Medulla oblongata (tissue), 1 donor: ENCODE data around the gene SLC1A3.
A peak's percentile ranks its signal among the peaks of the same experiment; 100 is the strongest.

Source experiments
- DNase-seq: peaks from one replicate; pipeline ENCODE4 v3.0.0-alpha.2; 2015; ENCODE audit errors: extremely low spot score

SLC1A3 gene

GRCh38 chr5:36655161-36655560, 48.8 kb downstream of the SLC1A3 start:
- peak; percentile 84 for DNase-seq

DNA sequence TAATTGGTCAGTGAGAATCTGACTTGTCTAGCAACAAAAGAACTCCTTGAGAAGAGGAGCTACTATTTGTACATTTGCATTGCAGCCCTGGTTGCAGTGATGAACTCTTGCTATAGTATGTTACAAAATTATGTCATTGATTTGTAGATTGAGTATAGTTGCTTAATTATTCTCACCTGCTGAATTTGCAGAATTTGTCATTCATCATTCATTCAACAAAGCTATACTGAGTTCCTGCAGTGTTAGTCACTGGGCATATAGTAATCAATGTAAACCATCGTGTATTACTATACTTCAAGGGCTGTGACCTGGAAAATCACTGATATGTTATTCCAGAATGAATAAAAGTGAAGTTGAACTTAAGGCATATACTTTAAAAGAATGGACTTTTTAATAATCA, 50.1 kb downstream of the SLC1A3 start:
- DNase-seq, result no peak

- peak; percentile 92 for DNase-seq
These were observed 51.2 kb downstream of the SLC1A3 start for GRCh38 chr5:36657563-36657995.

DNA sequence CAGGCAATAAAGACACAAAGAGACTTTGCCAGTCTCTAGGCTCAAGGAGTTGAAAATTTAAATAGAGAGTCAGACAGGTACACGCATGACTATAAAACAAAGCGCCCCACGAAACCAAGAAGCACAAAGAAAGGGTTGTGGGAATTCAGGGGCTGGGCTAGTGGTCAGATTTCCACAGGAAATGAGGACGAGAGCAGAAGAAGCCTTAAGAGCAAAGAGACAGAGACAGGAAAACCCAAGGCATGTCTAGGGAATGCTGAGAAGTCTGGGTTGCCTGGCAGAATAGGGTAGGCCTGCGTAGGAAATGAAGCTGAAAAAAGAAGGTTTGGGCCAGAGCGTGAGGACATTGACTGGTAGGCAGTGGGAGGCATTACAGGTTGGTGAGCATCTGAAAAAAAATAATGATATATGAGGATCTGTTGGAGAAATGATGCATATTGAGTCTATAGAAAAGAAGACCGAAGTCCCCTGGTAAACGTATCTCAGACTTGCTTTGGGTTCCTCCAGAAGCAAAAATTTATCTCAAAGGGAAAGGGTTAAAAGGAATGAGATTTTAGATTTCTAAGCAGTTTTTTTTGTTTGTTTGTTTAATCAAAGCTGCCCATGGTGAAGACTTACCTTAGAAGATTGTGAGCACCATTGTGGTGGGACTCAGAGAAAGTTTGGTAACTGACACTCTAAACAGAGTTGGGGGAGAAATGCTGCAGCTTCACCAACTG, 51.8 kb downstream of the SLC1A3 start:
- DNase-seq, result peak; percentile 47

GRCh38 chr5:36659411-36659810, 53.0 kb downstream of the SLC1A3 start:
- DNase-seq, result no peak

DNA sequence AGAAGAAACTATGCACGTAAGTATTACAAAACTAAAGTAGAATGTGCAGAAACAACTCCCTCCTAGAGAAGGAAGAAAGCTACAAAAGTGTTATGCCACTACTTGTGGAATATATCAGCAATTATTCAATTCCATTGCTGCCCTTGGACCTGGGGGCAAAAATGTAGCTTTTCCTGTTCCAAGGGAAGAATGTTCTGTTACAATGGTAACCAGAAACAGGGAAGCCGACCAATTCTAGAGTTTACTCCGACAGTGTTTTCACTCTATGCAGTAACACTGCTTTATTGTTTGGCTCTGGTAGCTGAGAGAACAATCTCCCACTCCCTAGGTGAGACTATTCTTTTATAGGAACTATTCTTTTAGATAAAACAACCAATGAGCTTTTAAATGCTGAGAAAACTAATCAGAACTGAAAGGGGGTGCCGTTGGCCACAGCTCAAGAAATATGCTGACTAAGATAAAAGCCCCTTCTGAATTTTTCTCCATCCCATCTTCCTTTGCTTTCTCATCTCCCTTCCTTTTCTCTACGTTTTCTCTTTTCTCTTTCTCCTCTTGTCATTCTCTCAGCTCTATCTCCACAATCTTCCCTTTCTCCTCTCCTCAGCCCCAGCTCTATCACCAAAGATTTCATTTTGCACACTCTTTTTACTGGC, 54.1 kb downstream of the SLC1A3 start:
- DNase-seq, result peak; percentile 78

DNA sequence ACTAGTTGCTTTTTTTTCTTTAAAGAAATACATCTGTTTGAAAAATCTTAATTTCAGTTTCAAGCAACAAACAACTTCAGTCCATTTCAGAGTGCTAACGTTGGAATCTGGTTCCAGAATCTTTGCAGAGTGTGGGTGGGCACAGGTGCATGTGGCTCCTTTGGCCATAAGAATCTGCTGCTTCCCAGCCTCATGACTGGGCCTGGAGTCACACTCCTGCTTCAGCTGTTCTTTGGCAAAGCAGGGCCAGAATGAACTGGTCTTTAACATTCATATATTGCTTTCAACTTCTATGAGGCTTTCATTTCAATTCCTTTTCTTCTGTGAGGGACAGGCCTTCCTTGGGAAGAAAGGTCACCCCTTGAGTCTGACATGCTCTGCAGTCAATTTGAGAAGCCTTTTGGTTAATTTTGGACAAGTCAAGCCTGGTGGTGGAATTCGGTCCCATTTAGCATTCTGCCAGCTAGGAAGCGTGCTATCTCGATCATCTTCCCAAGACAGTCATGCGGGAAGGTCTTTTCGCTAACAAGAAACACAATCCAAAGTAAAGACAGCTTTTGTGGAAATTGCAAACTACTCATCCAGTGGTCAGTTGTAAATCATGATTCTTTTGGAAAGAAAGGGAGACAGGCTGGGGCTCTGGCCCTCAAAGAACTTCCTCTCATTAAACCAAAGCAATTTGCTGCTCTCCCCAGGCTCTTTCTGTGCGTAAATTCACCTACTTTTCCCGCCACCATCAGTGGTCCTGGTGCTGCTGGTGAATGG, 55.2 kb downstream of the SLC1A3 start:
- no peak for DNase-seq

GRCh38 chr5:36662291-36662851, 56.0 kb downstream of the SLC1A3 start:
- DNase-seq, result peak; percentile 90

- DNase-seq, result no peak
These were observed 58.4 kb downstream of the SLC1A3 start for GRCh38 chr5:36664766-36665165.

DNA sequence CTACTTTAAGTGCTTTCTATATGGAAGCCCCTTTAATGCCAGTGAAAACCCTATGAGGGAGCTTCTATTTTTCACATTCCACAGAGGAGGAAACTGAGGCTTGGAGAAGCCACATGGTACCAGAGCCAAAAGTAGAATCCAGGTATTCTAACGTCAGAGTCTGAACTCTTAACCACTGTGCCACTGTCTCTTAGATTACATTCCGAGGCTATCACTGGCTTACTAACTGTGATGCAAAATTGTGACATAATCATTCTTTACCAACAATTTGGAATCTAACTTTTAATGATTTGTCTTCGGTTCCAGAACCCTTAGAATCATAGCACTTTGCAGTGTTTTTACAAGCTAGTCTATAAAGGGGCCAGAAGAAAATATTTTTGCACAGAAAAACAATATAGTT, 59.2 kb downstream of the SLC1A3 start:
- DNase-seq, result no peak

DNA sequence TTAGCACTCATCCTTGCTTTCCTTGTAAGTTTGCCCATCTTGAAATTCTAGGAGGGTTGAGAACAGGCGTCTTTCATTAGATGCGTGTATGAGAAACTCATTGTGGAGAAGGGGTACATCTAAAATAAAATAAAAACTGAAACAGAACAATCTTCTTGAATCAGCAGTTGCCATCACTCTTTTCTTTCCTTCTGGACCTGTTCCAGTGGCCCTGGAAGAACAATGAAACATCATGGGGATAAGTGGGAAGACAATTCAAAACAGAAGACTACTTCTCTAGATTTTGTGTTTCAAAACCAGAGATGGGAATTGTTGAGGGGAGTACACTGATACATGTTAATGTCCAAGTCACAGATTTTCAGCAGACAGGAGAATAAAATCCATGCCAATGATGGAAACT, 59.9 kb downstream of the SLC1A3 start:
- DNase-seq, result peak; percentile 59

DNA sequence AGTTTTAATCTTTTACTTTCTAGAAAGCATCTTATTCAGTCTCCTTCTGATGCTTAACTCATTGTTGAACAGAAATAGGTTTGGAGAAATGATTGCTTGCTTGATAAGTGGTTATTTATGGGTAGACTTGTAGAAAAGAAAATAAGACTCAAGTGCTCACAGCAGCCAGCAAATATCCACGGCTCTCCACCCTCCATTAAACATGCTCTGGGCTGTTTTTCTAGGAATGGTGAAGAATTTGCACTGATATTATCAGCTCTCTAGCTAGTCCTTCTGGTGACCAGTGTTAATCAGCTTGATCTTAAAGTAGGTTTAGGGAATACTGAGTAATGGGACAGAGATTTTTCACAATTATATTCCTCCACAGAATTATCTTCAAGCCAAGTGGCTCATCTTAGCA, 60.6 kb downstream of the SLC1A3 start:
- no peak for DNase-seq

DNA sequence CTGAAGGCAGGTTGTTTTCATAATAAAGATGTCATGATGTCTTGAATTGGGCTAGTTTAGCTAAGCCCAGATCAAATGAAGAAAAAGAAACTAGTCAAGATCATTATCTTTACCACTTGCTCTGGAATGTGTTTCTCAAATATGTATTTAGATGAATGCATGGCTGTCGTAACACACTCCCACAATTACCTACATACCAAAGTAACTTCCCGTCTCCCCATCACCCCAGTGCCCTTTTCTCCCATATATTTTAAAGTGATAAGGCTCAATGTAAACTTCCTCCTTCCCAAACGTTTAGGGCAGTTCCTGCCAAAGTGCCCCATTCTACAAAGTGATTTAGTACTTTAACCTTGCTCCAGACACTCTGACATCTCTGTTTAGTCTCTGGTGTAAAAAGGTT, 61.4 kb downstream of the SLC1A3 start:
- DNase-seq, result no peak

DNA sequence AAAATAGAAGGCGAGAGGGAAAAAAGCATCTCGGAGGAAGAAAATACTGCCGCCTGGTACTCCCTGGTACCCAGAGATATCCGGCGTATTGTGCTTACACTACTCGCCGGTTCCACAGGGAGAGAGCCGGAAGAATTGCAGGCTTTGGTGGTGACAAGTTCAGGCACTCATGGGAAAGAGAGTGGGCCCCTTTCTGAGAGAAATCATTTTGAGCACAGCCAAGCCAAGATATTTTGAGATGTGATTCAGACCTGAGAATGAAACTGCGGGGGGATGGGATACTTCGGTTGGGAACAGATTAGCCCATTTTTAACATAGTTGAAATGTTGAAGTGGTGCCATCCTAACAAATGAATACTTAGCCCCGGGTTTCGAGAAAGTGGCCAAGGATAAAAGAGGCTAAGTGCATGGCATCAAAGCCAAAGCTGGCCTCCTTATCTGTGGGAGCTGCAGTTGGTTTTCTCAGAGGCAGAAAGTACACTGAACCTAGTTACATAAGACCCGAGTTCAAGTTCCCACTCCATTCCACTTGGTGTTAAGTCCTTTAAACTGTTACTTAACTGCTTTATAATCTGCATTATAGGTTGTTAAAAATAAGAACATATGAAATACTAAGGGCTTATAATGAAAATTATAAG, 62.7 kb downstream of the SLC1A3 start:
- DNase-seq, result no peak

- no peak for DNase-seq
These were observed 64.1 kb downstream of the SLC1A3 start for GRCh38 chr5:36670548-36670947.

DNA sequence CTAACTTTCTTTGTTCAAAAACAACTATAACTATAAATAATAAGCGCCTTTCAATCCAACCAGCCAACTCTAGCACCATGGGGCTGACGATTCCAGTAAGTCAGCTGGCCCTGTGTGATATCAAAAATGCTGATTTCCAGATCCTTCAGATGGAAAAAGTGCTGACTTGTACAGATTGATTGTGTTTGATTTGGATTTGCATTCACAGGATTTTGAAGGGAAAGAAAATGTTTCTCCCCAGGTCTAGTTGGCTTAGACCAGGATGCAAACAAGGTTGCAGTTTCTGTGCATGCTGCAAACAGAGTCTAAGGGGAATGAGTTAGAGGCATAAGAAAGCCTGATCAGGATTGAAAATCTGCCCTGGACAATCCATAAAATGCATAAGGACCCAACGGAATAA, 68.9 kb downstream of the SLC1A3 start:
- no peak for DNase-seq

DNA sequence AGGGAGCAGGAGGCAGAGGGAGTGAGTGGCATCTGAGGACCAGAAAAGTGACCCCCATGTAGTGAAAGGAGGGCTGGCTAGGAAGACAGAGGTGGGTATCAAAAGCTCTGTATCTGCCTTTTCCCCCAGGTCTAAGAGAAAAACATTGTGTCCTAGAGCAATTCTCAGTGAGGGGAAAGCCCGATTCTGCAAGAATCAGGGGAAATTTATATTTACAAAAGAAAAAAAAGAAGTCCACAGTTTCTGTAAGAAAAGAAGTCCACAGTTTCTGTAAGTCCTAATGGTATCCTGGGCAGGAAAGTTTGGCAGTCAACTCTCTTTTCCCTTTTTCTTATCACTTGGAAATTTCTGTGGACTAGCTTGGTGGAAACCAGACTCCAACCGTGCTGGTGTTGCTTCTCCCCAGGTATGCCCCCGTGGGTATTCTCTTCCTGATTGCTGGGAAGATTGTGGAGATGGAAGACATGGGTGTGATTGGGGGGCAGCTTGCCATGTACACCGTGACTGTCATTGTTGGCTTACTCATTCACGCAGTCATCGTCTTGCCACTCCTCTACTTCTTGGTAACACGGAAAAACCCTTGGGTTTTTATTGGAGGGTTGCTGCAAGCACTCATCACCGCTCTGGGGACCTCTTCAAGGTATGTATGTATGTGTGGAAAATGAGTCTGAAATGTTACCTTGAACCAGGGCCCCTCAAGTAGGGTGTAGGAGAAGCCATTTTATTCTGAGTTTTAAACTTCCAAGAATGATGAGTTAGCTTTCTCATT, 73.0 kb downstream of the SLC1A3 start:
- no peak for DNase-seq

DNA sequence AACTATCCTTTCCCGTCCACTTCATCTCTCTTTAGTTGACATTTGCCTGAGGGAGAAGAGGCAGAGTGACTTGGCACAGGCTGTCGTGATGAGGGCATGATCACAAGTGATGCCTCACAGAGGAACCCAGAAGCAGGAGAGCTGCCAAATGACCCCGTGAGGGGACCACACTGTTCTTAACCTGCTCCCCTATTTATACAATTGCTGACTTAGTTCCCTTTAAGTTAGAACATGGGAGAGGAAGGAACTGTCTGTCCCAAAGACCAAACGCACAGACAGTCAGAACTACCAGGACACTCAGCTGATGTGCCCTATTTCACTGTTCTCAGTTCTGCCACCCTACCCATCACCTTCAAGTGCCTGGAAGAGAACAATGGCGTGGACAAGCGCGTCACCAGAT, 73.7 kb downstream of the SLC1A3 start:
- DNase-seq, result peak; percentile 90

DNA sequence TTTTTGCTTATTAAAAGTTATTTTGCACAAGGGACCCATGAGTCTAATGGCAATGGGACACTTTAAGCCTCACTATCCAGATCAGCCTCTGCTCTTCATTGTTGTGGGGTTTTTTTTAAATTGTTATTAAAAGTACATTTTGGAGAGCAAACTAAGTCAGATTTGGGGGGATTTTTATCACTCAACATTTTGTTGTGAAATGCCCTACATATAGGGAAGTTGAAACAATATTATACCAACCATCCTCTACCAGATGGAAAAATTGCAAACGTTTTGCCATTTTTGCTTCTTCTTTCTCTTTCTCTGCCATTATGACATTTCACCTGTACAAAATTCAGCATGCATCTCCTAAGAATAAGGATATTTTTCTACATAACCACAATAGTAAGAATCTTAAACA, 75.3 kb downstream of the SLC1A3 start:
- DNase-seq, result no peak

DNA sequence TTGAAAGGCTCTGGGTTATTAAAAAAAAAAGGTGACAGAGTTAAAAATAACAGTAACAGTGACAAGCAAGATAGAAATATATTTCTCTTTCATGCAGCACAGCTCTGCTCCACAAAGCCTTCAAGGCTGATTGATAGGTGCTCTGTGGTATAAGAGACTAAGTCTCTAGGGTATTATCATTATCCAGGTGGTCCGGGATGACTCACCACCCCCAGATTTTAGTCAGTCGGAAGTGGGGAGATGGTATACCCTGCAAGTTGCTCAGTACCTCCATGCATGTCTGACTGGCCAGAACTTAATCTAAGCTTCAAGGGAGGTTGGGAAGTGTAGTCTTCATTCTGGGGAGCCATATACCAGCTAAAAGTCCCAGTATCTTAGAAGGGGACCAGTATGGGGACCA, 76.1 kb downstream of the SLC1A3 start:
- no peak for DNase-seq

GRCh38 chr5:36683821-36684434, 77.5 kb downstream of the SLC1A3 start:
- DNase-seq, result peak; percentile 88
